HG03097 (cell line): ENCODE measurements around the gene BABAM2.

Experiments
- ATAC-seq: cut with Tn5 transposase; IDR thresholded peaks from one replicate; pipeline ENCODE4 v1.9.1; 2021; ENCODE audit not compliant: unreplicated experiment, low FRiP score

BABAM2 gene

GRCh38 chr2:27906074-27906473 lies 15.5 kb downstream of the BABAM2 start:
- no peak for ATAC-seq

DNA sequence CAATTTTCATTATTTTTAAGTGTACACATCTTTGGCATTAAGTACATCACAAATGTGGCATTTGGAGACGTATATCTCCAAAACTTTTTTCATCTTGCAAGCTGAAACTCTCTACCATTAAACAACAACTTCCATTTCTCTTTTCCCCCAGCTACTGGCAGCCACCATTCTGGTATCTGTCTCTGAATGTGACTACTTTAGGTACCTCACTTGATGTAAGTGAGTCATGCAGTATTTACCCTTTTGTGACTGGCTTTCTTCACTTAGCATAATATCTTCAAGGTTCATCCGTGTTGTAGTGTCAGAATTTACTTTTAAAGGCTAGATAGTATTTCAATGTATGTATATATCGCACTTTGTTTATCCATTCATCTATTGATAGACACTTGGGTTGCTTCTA lies 17.0 kb downstream of the BABAM2 start:
- ATAC-seq = no peak

DNA sequence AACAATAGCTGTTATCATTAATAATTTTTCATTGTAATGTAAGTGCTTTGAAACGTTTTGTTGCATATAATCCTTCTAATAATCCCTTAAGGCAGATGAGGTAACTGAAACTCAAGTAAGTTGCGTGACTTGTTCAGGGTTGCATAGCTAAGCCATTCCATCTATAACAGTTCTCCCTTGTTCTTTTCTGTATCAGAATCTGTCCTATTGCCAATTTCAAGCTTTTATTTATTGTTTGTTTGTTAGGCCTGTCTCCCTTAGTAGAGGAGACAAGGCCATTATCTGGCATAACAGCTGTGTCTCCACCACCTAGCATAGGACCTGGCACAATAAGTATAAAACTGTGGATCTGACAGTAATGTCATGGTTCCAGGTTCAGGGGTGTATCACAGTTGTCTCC lies 19.4 kb downstream of the BABAM2 start:
- ATAC-seq = no peak

DNA sequence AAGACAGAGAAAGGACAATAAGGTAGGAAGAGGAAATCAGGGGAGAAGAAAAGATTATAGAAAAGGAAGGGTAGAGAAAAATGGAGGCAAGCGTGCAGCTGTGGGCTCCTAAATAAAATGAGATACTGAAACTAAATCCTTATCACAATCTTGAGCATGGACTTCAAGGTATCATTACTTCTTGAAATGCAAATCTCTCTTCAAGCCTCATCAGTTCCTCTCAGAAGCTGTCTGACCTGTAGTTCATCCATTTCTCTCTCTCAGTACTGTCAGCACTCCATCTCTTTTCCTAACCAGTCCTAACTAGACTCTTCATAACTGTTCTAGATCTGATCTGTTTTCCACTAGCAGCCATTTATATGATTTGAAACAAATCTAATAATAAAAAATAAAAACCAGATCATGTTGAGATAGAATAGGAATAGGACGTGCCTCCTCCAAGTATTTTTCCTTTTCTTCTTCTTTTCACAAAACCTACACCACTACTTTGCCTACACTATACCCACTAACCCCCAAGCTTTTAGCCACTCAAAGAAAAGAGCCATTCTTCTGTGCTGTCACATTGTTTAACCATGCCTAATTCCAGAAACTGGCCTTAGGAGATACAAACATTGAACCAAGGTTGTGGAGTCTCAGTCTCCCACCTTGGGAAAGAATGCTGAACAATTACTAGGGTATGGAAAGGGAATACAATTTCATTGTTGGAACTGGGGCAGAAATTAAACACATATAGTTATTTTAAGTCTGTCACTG lies 21.1 kb downstream of the BABAM2 start:
- ATAC-seq = no peak

DNA sequence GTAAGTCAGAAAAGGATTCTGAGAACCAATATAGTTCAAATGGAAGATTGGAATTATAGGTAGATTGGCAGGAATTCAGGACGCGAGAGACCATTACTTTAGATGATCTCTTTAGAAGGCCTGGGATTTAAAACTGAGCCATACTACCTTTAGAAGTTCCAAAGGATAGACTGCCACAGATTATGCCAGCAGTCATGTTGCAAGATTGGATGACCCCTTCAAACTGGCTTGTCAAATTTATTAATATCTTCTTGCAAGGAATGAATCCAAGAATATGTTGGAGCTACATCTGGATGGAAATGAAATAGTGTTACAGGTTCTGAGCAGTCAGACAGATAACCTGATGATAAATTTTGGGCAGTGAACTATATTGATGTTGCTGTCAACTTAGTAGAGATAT lies 22.0 kb downstream of the BABAM2 start:
- no peak for ATAC-seq

GRCh38 chr2:27914041-27914804 lies 23.7 kb downstream of the BABAM2 start:
- ATAC-seq = no peak

DNA sequence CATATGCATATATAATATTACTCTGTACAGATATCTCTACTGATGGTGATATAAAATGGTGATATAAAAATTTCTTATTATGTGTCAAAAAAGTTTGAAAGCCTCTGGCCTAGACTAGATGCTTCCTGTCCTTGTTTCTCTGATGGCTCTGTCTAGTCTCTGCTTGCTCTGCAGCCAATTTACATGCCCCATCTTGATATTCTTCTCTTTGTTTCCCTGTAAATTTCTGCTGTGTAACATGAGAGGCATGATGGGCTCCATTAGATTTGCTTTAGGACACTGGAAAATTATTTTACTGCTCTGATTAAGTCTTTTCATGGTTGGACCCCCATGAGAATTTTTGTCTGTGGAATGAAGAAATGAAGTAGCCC lies 24.3 kb downstream of the BABAM2 start:
- ATAC-seq = no peak

- no peak for ATAC-seq
Measured at GRCh38 chr2:27915191-27915590, 24.7 kb downstream of the BABAM2 start.

GRCh38 chr2:27915874-27916273 lies 25.3 kb downstream of the BABAM2 start:
- ATAC-seq = no peak

GRCh38 chr2:27916293-27916995 lies 25.9 kb downstream of the BABAM2 start:
- ATAC-seq = no peak

- ATAC-seq = no peak
Measured at GRCh38 chr2:27920148-27920885, 29.8 kb downstream of the BABAM2 start.

DNA sequence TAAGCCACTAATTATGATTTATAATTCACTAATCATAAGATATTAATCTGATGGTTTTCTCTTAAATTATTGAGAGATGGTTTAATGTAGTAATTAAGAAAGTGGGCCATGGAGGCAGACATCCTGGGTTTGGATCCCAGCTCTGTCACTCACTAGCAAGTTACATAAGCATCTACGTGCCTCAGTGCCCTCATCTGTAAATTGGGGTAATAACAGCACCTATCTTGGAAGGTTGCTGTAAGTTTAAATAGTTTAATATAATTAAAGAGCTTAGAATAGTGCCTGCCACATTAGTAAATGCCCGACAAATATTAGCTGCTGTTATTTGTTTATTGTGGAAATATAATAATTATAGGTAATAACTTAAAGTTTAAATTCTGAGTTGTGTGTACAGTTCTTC lies 30.9 kb downstream of the BABAM2 start:
- ATAC-seq = no peak

GRCh38 chr2:27921880-27922547 lies 31.5 kb downstream of the BABAM2 start:
- ATAC-seq = no peak

DNA sequence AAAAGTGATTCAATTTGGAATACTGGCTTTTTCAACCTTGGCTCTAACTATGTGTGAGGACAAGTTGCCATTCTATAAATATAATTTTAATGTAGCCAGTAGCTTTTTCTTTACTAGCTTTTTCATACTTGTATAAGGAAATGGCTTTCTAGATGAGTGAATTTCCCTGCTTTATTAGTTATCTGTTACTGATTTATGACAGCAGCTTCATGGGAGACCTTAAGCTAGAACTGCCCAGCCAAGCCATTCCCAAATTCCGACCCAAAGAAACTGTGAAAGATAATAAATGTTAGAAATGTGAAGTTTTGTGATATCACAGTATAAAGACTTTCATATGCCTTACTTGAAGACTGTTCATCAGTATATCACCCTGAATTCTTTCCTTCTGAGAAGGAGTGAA lies 32.3 kb downstream of the BABAM2 start:
- ATAC-seq = no peak

DNA sequence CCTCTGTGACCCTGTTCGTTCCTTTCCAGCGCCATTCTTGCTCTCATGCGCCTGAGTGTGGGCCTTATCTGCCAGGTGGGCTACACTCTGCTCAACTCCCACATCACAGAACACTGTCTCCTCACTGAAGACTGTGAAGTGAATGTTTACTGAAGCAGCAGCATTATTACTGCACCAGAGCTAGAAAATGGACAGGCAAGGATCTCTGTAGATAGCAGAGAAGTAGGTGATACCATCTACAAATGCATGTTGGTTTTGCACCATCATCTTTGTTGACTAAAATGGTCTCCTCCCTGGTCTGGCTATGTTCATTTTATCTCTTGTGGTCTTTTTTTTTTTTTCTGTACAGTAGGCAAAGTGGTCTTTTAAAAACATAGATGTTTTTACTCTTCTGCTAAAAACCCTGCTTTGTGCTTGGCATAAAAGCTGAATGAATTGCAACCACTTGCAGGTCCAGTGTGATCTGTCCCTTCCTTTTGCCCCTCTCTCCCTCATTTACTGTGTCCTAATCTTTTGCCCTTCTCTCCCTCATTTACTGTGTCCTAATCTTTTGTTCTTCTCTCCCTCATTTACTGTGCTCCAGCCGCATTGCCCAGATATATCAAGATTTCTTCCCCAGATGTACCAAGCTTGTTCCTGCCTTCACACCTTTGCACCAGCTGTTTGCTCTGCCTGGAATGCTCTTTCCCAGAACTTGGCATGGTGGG lies 35.4 kb downstream of the BABAM2 start:
- no peak for ATAC-seq

GRCh38 chr2:27929916-27930486 lies 39.5 kb downstream of the BABAM2 start:
- ATAC-seq = no peak

DNA sequence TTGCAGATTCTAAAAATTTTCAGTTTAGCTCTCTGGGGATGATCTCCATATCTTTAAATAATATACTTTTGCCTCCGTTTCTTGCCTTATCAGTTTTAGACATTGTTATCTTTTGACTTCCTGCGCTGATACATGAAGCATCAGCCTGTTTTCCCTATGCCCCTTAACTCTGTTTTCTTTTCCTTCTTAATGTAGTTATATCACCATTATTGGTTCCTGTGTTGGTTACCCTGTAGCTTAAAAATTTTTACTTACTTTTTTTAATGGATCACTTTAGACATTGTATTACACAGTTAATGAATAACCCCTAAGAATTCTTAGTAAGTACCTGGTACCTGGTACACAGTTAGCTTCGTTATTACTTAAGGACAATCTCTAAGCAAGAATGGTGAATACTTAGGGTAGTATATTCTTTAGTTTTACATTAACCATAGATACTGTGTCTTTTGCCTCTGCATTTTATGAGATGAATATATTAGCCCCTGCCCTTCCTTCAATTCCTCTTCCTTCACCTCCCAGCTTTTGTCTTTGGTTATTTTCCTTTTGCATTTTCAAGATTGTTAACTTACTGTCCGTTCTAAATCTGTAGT lies 40.9 kb downstream of the BABAM2 start:
- no peak for ATAC-seq

DNA sequence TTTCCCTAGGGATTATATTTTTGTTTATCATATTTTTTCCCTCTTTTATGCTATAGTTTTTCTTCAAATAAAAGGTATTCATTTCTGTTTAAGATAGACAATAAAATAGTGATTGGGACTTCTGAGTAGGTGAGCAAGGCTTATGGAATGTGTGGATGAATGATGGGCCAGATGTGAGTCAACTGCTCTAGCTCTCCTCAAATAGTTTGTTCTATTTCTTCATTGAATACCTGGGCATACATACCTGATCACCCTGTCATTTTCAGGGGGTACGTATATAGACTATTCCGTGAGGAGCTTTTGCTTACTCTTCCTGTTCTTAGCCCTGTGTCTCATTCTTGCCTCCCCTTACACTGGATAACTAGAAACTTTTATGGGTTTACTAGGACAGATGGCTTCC lies 41.9 kb downstream of the BABAM2 start:
- no peak for ATAC-seq

- ATAC-seq = no peak
Measured at GRCh38 chr2:27935026-27935425, 44.5 kb downstream of the BABAM2 start.
